PC-3 (cell line): ENCODE results near the gene SOX30. TPM values are rescaled to one million over a fixed set of nuclear protein-coding genes. Genes with fewer than 3 reads are reported as not detected.

Source experiments
- ATAC-seq: fragments of 200-7000 bp; cut with Tn5 transposase; 2 replicates; pipeline ENCODE4 v1.9.1; 2020; ENCODE audit warnings: mild to moderate bottlenecking, moderate library complexity
- BruUV-seq: library from RNA; stranded (reverse); fragments of 400-500 nt; replicated peaks from 2 replicates; lab custom pipeline; 2021; lab: Mats Ljungman, UMichigan
- CTCF ChIA-PET: fragments of 300-600 bp; sonication (Branson Sonifier 250); formaldehyde crosslinking; loops from one replicate; lab custom pipeline; 2022; ENCODE audit warnings: antibody characterized with exemption; lab: Charles Lee
- POLR2A ChIA-PET: fragments of 300-600 bp; sonication (Branson Sonifier 250); formaldehyde crosslinking; loops from one replicate; lab custom pipeline; 2022; ENCODE audit warnings: antibody characterized with exemption; ENCODE audit not compliant: unreplicated experiment; lab: Charles Lee
- DNase-seq: peaks from one replicate; pipeline ENCODE4 v3.0.0-alpha.2; 2015
- H2AFZ ChIP-seq: fragments of 300-600 bp; sonication (generic); 2 replicates; pipeline ENCODE4 v1.6.0; 2016; ENCODE audit warnings: antibody characterized with exemption, low read length
- H3F3A ChIP-seq: fragments of 300-600 bp; sonication (generic); one replicate; pipeline ENCODE4 v1.6.0; 2017; ENCODE audit warnings: antibody characterized with exemption, low read length, control low read depth, mild to moderate bottlenecking; ENCODE audit not compliant: unreplicated experiment
- H3K27ac ChIP-seq: fragments of 300-600 bp; sonication (generic); 2 replicates; pipeline ENCODE4 v1.5.1; 2016; ENCODE audit warnings: mild to moderate bottlenecking, low read length
- H3K27me3 ChIP-seq: fragments of 300-600 bp; sonication (generic); 2 replicates; pipeline ENCODE4 v1.6.1; 2016; ENCODE audit warnings: low read length, mixed read lengths
- H3K36me3 ChIP-seq: fragments of 300-600 bp; sonication (generic); 2 replicates; pipeline ENCODE4 v1.6.1; 2016; ENCODE audit warnings: low read depth, mixed run types, low read length, mixed read lengths
- H3K4me1 ChIP-seq: fragments of 300-600 bp; sonication (generic); 2 replicates; pipeline ENCODE4 v1.5.1; 2016; ENCODE audit warnings: low read length; ENCODE audit not compliant: insufficient read depth
- H3K4me2 ChIP-seq: fragments of 300-600 bp; sonication (generic); 2 replicates; pipeline ENCODE4 v1.6.0; 2016; ENCODE audit warnings: low read length
- H3K4me3 ChIP-seq: fragments of 300-600 bp; sonication (generic); 2 replicates; pipeline ENCODE4 v1.5.1; 2016; ENCODE audit warnings: mild to moderate bottlenecking, low read length, mixed read lengths
- H3K79me2 ChIP-seq: fragments of 300-600 bp; sonication (generic); 2 replicates; pipeline ENCODE4 v1.6.1; 2017; ENCODE audit warnings: low read length, mixed read lengths
- H3K9ac ChIP-seq: fragments of 300-600 bp; sonication (generic); 2 replicates; pipeline ENCODE4 v1.6.0; 2016; ENCODE audit warnings: mild to moderate bottlenecking, low read length
- H3K9me2 ChIP-seq: fragments of 300-600 bp; sonication (generic); replicated peaks from 2 replicates; pipeline ENCODE4 v1.6.1; 2016; ENCODE audit warnings: mixed run types, low read length, mixed read lengths
- H3K9me3 ChIP-seq: fragments of 300-600 bp; sonication (generic); 2 replicates; pipeline ENCODE4 v1.6.1; 2016; ENCODE audit warnings: low read length, mixed read lengths
- H4K20me1 ChIP-seq: fragments of 300-600 bp; sonication (generic); 2 replicates; pipeline ENCODE4 v1.6.1; 2016; ENCODE audit warnings: low read length, mixed read lengths
- EZH2 ChIP-seq: fragments of 300-600 bp; sonication (generic); IDR thresholded peaks from one replicate; pipeline ENCODE4 v1.6.1; 2017; ENCODE audit warnings: antibody characterized with exemption, mild to moderate bottlenecking, low read length; ENCODE audit not compliant: unreplicated experiment
- EZH2phosphoT487 ChIP-seq: fragments of 300-600 bp; sonication (generic); IDR thresholded peaks from 2 replicates; pipeline ENCODE4 v1.6.1; 2018; ENCODE audit warnings: mild to moderate bottlenecking, antibody characterized with exemption, low read length, borderline replicate concordance
- intact Hi-C: fragments of 100-400 bp; cut with micrococcal nuclease; formaldehyde crosslinking; loops from 2 replicates; pipeline ENCODE4 v1.9.0; 2023
- total RNA-seq: library from RNA; depleted of rRNA; stranded (reverse); fragments of >200 nt; gene quantifications from 2 replicates; pipeline ENCODE4 v1.2.3, GENCODE V29; 2014
- TF ChIP-seq, protein P1 (sequence below): fragments of 300-600 bp; sonication (generic); conservative IDR thresholded peaks from 2 replicates; pipeline ENCODE4 v1.5.1; 2017; ENCODE audit warnings: antibody characterized with exemption, low read depth, mild to moderate bottlenecking, low read length

Gene SOX30
- total RNA-seq, 1 experiment from 2014 or later = 0.51 TPM

DNA sequence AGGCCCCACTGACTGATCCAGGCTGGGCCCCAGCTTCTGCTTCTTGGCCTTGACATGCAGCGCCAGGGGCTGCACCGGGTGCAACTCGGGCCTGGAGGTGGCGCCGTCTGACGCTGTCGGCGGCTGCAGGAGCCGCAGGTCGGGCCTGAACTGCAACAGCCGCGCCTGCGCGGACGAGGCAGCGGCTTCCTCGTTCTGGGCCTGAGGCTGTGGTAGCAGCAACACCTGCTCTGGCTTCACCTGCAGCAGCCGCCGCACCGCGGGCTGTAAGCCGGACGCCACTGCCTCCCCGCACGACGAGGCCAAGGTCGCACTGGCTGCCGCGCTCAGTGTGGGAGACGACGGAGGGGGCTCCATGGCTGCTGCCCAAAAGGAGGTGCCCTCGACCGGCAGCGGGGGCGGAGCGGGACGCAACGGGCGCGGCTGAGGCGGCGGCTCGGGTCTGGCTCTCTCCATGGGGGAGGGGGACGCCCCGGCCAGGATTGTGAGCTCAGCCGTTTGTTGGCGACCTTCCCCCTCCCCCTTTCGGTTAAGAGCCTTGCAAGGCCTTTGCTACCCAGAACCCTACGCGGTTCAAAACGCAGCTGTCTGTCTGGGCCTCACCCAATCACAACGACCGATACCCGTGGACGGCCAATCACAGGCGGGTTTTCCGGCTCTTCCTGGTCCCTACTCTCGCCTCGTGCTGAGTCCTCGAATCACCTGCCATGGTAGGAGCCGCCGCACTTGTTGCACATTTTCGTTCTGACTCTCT, 438 bp downstream of the SOX30 start:
- H3K4me2 ChIP-seq = no peak overlapping the region
- POLR2A ChIA-PET = no interaction called here

DNA sequence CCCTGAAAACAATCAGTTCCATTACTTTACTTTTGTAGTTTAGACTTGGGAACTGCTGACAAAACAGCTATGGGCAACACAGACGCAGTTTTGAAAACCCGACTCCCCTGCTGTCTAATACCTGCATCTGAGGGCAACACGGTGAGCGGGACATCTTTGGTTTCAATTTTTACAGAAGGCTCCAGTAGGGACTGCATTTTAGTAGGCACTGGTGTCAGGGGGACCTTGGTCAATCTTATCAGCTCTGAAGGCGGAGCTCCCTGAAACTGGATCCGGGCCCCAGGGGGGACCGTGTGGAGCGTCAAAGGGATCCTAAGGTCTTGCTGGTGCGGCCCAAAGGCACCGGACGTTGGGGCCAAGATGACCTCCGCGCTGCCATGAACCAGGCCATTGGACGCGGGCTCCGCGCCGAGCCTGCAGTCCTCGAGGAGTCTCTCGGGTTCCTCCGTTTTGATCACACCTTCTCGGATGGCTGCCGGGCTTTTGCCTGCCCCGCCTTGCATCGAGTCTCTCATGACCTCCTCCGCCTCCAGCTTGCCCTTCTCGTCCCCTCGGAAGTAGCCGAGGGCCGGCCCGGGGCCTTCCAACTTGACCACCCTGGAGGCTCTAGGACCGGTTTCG, 1.1 kb downstream of the SOX30 start:
- H3K36me3 ChIP-seq = 0 out of 2 replicates have a peak, but pooled peaks cover 5% of the 10 kb centered on the region
- CTCF ChIA-PET = no interaction called here
- no peaks in the 10 kb centered on the region for H3K79me2 ChIP-seq
- intact Hi-C loops = no loop called here
- H3K9me2 ChIP-seq = no peaks in the 10 kb centered on the region
- H3K4me2 ChIP-seq = no peak overlapping the region
- DNase-seq = no peak
- no peak overlapping the region for H3K9ac ChIP-seq
- no peak overlapping the region for H2AFZ ChIP-seq
- BruUV-seq = no TSS peak
- H3K9me3 ChIP-seq = peaks cover under 1% of the 10 kb centered on the region; the same call in 1 of the 2 replicates
- H3K27me3 ChIP-seq = no peaks in the 10 kb centered on the region
- no peaks in the 10 kb centered on the region for H3F3A ChIP-seq
- POLR2A ChIA-PET = interaction anchor here (0.7 kb wide), 1 partner anchor 16 kb away, joined by 3 read pairs; no protein-coding TSS in a partner anchor
- no peak for ATAC-seq
- H4K20me1 ChIP-seq = no peaks in the 10 kb centered on the region
- peaks cover 10% of the 10 kb centered on the region for H3K4me1 ChIP-seq
- no peak for TF ChIP-seq EZH2
- no peak for TF ChIP-seq EZH2phosphoT487
- TF ChIP-seq, protein P1, sequence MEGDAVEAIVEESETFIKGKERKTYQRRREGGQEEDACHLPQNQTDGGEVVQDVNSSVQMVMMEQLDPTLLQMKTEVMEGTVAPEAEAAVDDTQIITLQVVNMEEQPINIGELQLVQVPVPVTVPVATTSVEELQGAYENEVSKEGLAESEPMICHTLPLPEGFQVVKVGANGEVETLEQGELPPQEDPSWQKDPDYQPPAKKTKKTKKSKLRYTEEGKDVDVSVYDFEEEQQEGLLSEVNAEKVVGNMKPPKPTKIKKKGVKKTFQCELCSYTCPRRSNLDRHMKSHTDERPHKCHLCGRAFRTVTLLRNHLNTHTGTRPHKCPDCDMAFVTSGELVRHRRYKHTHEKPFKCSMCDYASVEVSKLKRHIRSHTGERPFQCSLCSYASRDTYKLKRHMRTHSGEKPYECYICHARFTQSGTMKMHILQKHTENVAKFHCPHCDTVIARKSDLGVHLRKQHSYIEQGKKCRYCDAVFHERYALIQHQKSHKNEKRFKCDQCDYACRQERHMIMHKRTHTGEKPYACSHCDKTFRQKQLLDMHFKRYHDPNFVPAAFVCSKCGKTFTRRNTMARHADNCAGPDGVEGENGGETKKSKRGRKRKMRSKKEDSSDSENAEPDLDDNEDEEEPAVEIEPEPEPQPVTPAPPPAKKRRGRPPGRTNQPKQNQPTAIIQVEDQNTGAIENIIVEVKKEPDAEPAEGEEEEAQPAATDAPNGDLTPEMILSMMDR = no peak
- H3K27ac ChIP-seq = no peak overlapping the region
- H3K4me3 ChIP-seq = no peak overlapping the region

More for the DNA sequence above, 438 bp downstream of the SOX30 start:
- BruUV-seq = no TSS peak
- ATAC-seq (no peak), DNase-seq (no peak)
- no peaks in the 10 kb centered on the region for H3K79me2 ChIP-seq
- no peak overlapping the region for H3K4me3 ChIP-seq
- no peak overlapping the region for H3K27ac ChIP-seq
- H2AFZ ChIP-seq = no peak overlapping the region
- H3F3A ChIP-seq = no peaks in the 10 kb centered on the region
- H3K27me3 ChIP-seq = no peaks in the 10 kb centered on the region
- intact Hi-C loops = no loop called here
- CTCF ChIA-PET = no interaction called here
- H3K36me3 ChIP-seq = 0 out of 2 replicates have a peak, but pooled peaks cover 8% of the 10 kb centered on the region
- H4K20me1 ChIP-seq = no peaks in the 10 kb centered on the region
- H3K9me2 ChIP-seq = no peaks in the 10 kb centered on the region
- TF ChIP-seq EZH2 (no peak), EZH2phosphoT487 (no peak)
- TF ChIP-seq, protein P1 = no peak
- H3K9ac ChIP-seq = no peak overlapping the region
- peaks cover 8% of the 10 kb centered on the region; the same call in 1 of the 2 replicates for H3K9me3 ChIP-seq
- peaks cover 10% of the 10 kb centered on the region for H3K4me1 ChIP-seq
